ENCODE data around the gene NEDD4L. TPM values are rescaled to one million over a fixed set of nuclear protein-coding genes. Genes with fewer than 3 reads are reported as not detected.

The NEDD4L gene
- total and polyA plus RNA-seq, 4 donors, result 10.2 to 20.3 (median 13.2) TPM

DNA sequence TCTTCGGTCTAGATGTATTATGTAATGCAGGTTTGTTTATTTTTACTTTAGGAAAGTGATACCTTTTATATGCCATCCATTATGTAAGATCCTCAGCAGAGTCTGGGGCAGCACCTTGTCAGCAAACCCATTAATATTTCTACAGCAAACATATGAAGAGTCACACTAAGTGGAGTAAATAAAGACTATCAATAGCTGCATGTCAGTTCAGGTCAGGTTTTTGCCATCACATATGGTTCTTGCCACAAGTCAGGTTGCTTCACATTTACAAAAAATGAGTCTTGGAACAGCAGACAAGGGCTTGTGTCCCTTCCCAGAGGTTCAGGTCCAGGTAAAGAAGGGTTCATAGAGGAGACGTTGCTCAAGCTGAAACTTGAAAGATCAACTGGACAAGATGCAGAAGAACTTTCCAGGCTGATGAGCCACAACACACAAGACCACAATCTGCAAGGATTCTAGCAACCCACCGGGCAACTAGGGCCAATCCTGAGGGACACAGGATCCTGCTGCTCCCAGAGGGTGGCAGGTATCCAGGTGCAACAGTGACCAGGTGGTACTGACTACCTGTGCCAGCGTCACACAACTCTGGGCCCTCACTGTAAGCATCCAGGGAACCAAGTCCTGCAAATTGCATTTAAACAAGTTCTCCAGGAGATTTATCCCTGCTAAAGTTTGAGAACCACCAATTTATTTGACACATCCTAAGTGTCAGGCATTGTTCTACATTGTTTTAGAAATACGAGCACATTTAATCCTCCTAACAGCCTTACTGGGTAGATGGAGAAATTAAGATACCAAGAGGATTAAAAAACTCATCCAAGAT lies 369.0 kb downstream of the NEDD4L start:
- no peaks in the 10 kb centered on the region for H3K9me3 ChIP-seq (ENCODE audit: control insufficient read depth in 4 of 4, low read length in 3 of 4)
- peaks cover 11 to 91% (median 66%) of the 10 kb centered on the region in 4 donors for H3K4me1 ChIP-seq (ENCODE audit: control insufficient read depth in 4 of 4, insufficient read depth in 4 of 4, low read length in 3 of 4)
- TF ChIP-seq JUND (IDR thresholded peaks at IDR 0.05), result peak; percentile 24 to 57
- TF ChIP-seq FOXA2 (IDR thresholded peaks at IDR 0.05), result no peak
- TF ChIP-seq HNF4A (conservative IDR thresholded peaks at IDR 0.05), result peak in 1 of 2 donors; percentile 44
- peak; percentile 61 to 88 for TF ChIP-seq RXRA (IDR thresholded peaks at IDR 0.05)
- TF ChIP-seq TAF1 (conservative IDR thresholded peaks at IDR 0.05), result no peak
- TF ChIP-seq, protein P1, sequence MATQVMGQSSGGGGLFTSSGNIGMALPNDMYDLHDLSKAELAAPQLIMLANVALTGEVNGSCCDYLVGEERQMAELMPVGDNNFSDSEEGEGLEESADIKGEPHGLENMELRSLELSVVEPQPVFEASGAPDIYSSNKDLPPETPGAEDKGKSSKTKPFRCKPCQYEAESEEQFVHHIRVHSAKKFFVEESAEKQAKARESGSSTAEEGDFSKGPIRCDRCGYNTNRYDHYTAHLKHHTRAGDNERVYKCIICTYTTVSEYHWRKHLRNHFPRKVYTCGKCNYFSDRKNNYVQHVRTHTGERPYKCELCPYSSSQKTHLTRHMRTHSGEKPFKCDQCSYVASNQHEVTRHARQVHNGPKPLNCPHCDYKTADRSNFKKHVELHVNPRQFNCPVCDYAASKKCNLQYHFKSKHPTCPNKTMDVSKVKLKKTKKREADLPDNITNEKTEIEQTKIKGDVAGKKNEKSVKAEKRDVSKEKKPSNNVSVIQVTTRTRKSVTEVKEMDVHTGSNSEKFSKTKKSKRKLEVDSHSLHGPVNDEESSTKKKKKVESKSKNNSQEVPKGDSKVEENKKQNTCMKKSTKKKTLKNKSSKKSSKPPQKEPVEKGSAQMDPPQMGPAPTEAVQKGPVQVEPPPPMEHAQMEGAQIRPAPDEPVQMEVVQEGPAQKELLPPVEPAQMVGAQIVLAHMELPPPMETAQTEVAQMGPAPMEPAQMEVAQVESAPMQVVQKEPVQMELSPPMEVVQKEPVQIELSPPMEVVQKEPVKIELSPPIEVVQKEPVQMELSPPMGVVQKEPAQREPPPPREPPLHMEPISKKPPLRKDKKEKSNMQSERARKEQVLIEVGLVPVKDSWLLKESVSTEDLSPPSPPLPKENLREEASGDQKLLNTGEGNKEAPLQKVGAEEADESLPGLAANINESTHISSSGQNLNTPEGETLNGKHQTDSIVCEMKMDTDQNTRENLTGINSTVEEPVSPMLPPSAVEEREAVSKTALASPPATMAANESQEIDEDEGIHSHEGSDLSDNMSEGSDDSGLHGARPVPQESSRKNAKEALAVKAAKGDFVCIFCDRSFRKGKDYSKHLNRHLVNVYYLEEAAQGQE (IDR thresholded peaks at IDR 0.05), result no peak
- peak in 1 of 2 donors; percentile 15 for TF ChIP-seq RAD21 (IDR thresholded peaks at IDR 0.05)
- peak; percentile 68 for TF ChIP-seq SP1 (IDR thresholded peaks at IDR 0.05)
- no peak for DNase-seq (ENCODE audit: low spot score)
- H3K27me3 ChIP-seq (ENCODE audit: control insufficient read depth in 4 of 4, insufficient read depth in 4 of 4, low read length in 3 of 4), result no peaks in the 10 kb centered on the region
- WGBS, result 33% methylated on average over 5 of the region's 5 CpGs
- no peaks in the 10 kb centered on the region for H3K36me3 ChIP-seq (ENCODE audit: control insufficient read depth in 4 of 4, insufficient read depth in 3 of 4, low read depth in 1 of 4, low read length in 3 of 4)
- H3K4me3 ChIP-seq (ENCODE audit: low read depth in 1 of 3, low read length in 3 of 3), result peak overlapping the region in 2 of 3 donors; percentile 8 to 39
- H3K27ac ChIP-seq (ENCODE audit: low read depth in 1 of 2, low read length in 2 of 2), result peak overlapping the region; percentile 88 to 93
- peak overlapping the region; percentile 2 to 96 for H3K9ac ChIP-seq (ENCODE audit: low read depth in 1 of 2, low read length in 2 of 2)

DNA sequence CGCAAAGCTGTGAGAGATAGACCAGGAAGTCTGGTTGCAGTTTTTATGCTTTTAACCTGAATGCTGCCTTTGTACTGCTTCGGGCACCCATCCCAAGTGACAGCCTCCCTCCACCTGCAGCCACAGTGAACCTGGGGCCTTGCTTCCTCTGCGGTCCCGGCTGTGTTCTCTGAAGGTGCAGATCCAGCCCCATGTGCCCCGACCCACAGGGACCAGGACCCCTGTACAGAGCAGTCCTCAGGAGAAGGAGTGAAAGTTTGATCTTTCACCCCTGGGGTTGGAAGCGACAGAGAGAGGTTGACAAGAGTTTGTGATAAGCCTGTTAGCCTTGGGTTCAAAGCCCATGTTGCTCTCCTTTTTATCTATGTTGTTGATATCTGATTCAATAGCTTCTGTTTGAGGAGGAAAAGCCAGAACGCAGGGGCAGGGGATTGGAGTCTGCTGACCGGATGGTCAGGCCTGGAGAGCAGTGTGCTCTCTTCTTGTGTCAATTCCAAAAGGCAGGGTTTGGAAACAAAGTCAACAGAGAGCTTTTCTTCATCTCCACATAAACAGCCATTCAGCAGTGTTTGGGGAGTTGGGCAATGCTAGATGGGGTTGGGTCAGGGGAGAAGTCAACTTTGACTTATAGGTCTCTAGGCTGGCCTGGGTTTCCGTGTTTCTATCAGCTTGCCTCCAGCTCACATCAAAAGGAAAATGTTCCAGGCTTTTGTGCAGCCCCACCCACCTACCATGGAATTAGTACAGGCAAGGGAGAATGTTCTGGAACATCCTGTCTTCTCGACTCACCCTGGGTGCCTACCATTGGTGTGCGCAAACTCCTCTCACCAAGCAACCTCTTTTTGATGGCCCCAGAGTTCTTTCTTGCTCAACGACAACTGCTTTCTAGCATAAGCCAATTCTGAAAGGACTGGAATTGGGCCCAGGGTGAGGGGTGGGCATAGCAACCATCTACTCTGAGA lies 369.9 kb downstream of the NEDD4L start:
- Histone ChIP-seq H3K27ac (ENCODE audit: low read depth in 1 of 2, low read length in 2 of 2) (peak overlapping the region; percentile 88 to 93), H3K9ac (ENCODE audit: low read depth in 1 of 2, low read length in 2 of 2) (peak overlapping the region; percentile 2 to 96), H3K9me3 (ENCODE audit: control insufficient read depth in 4 of 4, low read length in 3 of 4) (no peaks in the 10 kb centered on the region), H3K4me1 (ENCODE audit: control insufficient read depth in 4 of 4, insufficient read depth in 4 of 4, low read length in 3 of 4) (peaks cover 11 to 91% (median 59%) of the 10 kb centered on the region in 4 donors), H3K36me3 (ENCODE audit: control insufficient read depth in 4 of 4, insufficient read depth in 3 of 4, low read depth in 1 of 4, low read length in 3 of 4) (no peaks in the 10 kb centered on the region), H3K27me3 (ENCODE audit: control insufficient read depth in 4 of 4, insufficient read depth in 4 of 4, low read length in 3 of 4) (no peaks in the 10 kb centered on the region), H3K4me3 (ENCODE audit: low read depth in 1 of 3, low read length in 3 of 3) (peak overlapping the region in 2 of 3 donors; percentile 8 to 39)
- WGBS, result 29% methylated on average over 12 of the region's 12 CpGs
- peak; percentile 54 for DNase-seq (ENCODE audit: low spot score)
- TF ChIP-seq GABPA (IDR thresholded peaks at IDR 0.05 in 1 of 2, conservative IDR thresholded peaks at IDR 0.05 in 1 of 2) (peak; percentile 31 to 69), RXRA (IDR thresholded peaks at IDR 0.05) (peak; percentile 100), TAF1 (conservative IDR thresholded peaks at IDR 0.05) (peak; percentile 52), EGR1 (IDR thresholded peaks at IDR 0.05; ENCODE audit: low read depth in 2 of 2) (peak; percentile 70 to 86), YY1 (IDR thresholded peaks at IDR 0.05) (peak; percentile 94), RAD21 (IDR thresholded peaks at IDR 0.05) (peak; percentile 58 to 72), HNF4A (conservative IDR thresholded peaks at IDR 0.05) (peak; percentile 95 to 97), NR2F2 (IDR thresholded peaks at IDR 0.05) (peak; percentile 95), JUND (IDR thresholded peaks at IDR 0.05) (peak; percentile 92), SP1 (IDR thresholded peaks at IDR 0.05) (peak; percentile 100)
- TF ChIP-seq, protein P2, sequence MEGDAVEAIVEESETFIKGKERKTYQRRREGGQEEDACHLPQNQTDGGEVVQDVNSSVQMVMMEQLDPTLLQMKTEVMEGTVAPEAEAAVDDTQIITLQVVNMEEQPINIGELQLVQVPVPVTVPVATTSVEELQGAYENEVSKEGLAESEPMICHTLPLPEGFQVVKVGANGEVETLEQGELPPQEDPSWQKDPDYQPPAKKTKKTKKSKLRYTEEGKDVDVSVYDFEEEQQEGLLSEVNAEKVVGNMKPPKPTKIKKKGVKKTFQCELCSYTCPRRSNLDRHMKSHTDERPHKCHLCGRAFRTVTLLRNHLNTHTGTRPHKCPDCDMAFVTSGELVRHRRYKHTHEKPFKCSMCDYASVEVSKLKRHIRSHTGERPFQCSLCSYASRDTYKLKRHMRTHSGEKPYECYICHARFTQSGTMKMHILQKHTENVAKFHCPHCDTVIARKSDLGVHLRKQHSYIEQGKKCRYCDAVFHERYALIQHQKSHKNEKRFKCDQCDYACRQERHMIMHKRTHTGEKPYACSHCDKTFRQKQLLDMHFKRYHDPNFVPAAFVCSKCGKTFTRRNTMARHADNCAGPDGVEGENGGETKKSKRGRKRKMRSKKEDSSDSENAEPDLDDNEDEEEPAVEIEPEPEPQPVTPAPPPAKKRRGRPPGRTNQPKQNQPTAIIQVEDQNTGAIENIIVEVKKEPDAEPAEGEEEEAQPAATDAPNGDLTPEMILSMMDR (IDR thresholded peaks at IDR 0.05; ENCODE audit: low read depth, low read length, missing input control), result no peak
- TF ChIP-seq, protein P3, sequence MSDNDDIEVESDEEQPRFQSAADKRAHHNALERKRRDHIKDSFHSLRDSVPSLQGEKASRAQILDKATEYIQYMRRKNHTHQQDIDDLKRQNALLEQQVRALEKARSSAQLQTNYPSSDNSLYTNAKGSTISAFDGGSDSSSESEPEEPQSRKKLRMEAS (IDR thresholded peaks at IDR 0.05), result peak; percentile 84
- TF ChIP-seq, protein P4, sequence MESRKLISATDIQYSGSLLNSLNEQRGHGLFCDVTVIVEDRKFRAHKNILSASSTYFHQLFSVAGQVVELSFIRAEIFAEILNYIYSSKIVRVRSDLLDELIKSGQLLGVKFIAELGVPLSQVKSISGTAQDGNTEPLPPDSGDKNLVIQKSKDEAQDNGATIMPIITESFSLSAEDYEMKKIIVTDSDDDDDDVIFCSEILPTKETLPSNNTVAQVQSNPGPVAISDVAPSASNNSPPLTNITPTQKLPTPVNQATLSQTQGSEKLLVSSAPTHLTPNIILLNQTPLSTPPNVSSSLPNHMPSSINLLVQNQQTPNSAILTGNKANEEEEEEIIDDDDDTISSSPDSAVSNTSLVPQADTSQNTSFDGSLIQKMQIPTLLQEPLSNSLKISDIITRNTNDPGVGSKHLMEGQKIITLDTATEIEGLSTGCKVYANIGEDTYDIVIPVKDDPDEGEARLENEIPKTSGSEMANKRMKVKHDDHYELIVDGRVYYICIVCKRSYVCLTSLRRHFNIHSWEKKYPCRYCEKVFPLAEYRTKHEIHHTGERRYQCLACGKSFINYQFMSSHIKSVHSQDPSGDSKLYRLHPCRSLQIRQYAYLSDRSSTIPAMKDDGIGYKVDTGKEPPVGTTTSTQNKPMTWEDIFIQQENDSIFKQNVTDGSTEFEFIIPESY (IDR thresholded peaks at IDR 0.05), result peak; percentile 95
- TF ChIP-seq, protein P1 (IDR thresholded peaks at IDR 0.05), result peak; percentile 82
- TF ChIP-seq, protein P5, sequence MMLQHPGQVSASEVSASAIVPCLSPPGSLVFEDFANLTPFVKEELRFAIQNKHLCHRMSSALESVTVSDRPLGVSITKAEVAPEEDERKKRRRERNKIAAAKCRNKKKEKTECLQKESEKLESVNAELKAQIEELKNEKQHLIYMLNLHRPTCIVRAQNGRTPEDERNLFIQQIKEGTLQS (IDR thresholded peaks at IDR 0.05), result peak; percentile 85

All from liver (tissue), 9 donors.